ENCODE results near the gene P2RY14.

GRCh38 chr3:151327571-151328198 is 49.3 kb upstream of the P2RY14 start:
- no peak for TF ChIP-seq EZH2 (IDR thresholded peaks at IDR 0.05; ENCODE audit: borderline replicate concordance, low read depth, low read length, severe bottlenecking)
- peak in 1 of 2 donors; percentile 25 for TF ChIP-seq CTCF (IDR thresholded peaks at IDR 0.05; ENCODE audit: extremely low read depth in 1 of 2, insufficient read depth in 1 of 2, low read depth in 1 of 2, low read length in 2 of 2)
- no peak for TF ChIP-seq POLR2AphosphoS5 (IDR thresholded peaks at IDR 0.05; ENCODE audit: insufficient read depth, low read depth, low read length)
- no peak for TF ChIP-seq POLR2A (IDR thresholded peaks at IDR 0.05; ENCODE audit: low read depth, low read length)
- TF ChIP-seq MYC (IDR thresholded peaks at IDR 0.05; ENCODE audit: low read depth, low read length), result no peak

Data from endothelial cell of umbilical vein (primary cell).